H9 (cell line): ENCODE measurements around the gene HGF. TPM values are rescaled to one million over a fixed set of nuclear protein-coding genes. Genes with fewer than 3 reads are reported as not detected.

Experiments
- DNase-seq: peaks from one replicate; pipeline ENCODE4 v3.0.0-alpha.2; 2017
- H2AFZ ChIP-seq: one replicate; pipeline ENCODE4 v1.6.1; 2013; ENCODE audit warnings: mild to moderate bottlenecking, low read length, control low read depth, moderate library complexity
- H2AK5ac ChIP-seq: 2 replicates; pipeline ENCODE4 v1.6.1; 2013; ENCODE audit warnings: low read length, control low read depth, mixed read lengths; ENCODE audit not compliant: insufficient read length
- H2BK120ac ChIP-seq: one replicate; pipeline ENCODE4 v1.6.1; 2013; ENCODE audit warnings: low read depth, mild to moderate bottlenecking, low read length, control low read depth, inconsistent platforms; ENCODE audit not compliant: poor library complexity, severe bottlenecking
- H2BK12ac ChIP-seq: 2 replicates; pipeline ENCODE4 v1.6.1; 2013; ENCODE audit warnings: low read length, control low read depth, mixed read lengths, low read depth; ENCODE audit not compliant: insufficient read length
- H2BK15ac ChIP-seq: 2 replicates; pipeline ENCODE4 v1.6.1; 2013; ENCODE audit warnings: low read depth, low read length, control low read depth
- H2BK20ac ChIP-seq: one replicate; pipeline ENCODE4 v1.6.1; 2013; ENCODE audit warnings: low read depth, mild to moderate bottlenecking, low read length, control low read depth, inconsistent platforms; ENCODE audit not compliant: poor library complexity, severe bottlenecking
- H2BK5ac ChIP-seq: 2 replicates; pipeline ENCODE4 v1.6.1; 2013; ENCODE audit warnings: low read length, control low read depth, mixed read lengths; ENCODE audit not compliant: insufficient read length
- H3K14ac ChIP-seq: 2 replicates; pipeline ENCODE4 v1.6.1; 2013; ENCODE audit warnings: low read length, control low read depth; ENCODE audit not compliant: insufficient read depth
- H3K18ac ChIP-seq: 2 replicates; pipeline ENCODE4 v1.6.1; 2013; ENCODE audit warnings: low read depth, mild to moderate bottlenecking, mixed read lengths, low read length, control low read depth; ENCODE audit not compliant: insufficient read length
- H3K23ac ChIP-seq: 2 replicates; pipeline ENCODE4 v1.6.1; 2013; ENCODE audit warnings: low read length, control low read depth, mixed read lengths, low read depth; ENCODE audit not compliant: insufficient read length
- H3K23me2 ChIP-seq: 2 replicates; pipeline ENCODE4 v1.6.1; 2013; ENCODE audit warnings: low read depth, mild to moderate bottlenecking, mixed read lengths, low read length, control low read depth; ENCODE audit not compliant: insufficient read length, poor library complexity, severe bottlenecking
- H3K27ac ChIP-seq: 2 replicates; pipeline ENCODE4 v1.5.1; 2013; ENCODE audit warnings: low read length, control low read depth, mixed read lengths, low read depth; ENCODE audit not compliant: insufficient read length
- H3K27me3 ChIP-seq: 2 replicates; pipeline ENCODE4 v1.6.1; 2013; ENCODE audit warnings: low read length, control low read depth, inconsistent platforms; ENCODE audit not compliant: insufficient read depth
- H3K4ac ChIP-seq: 2 replicates; pipeline ENCODE4 v1.6.1; 2013; ENCODE audit warnings: low read depth, mild to moderate bottlenecking, control low read depth, inconsistent platforms, low read length, moderate library complexity
- H3K4me1 ChIP-seq: 2 replicates; pipeline ENCODE4 v1.6.1; 2013; ENCODE audit warnings: low read length, control low read depth, inconsistent platforms; ENCODE audit not compliant: insufficient read depth
- H3K4me2 ChIP-seq: 2 replicates; pipeline ENCODE4 v1.6.1; 2013; ENCODE audit warnings: low read length, control low read depth, mixed read lengths; ENCODE audit not compliant: insufficient read length, insufficient read depth
- H3K56ac ChIP-seq: 2 replicates; pipeline ENCODE4 v1.6.1; 2013; ENCODE audit warnings: low read depth, mild to moderate bottlenecking, mixed read lengths, low read length, control low read depth; ENCODE audit not compliant: insufficient read length
- H3K79me1 ChIP-seq: 2 replicates; pipeline ENCODE4 v1.6.1; 2013; ENCODE audit warnings: low read depth, mild to moderate bottlenecking, moderate library complexity, low read length, control low read depth, inconsistent platforms; ENCODE audit not compliant: insufficient read depth, poor library complexity, severe bottlenecking
- H3K79me2 ChIP-seq: 2 replicates; pipeline ENCODE4 v1.6.1; 2013; ENCODE audit warnings: low read length, control low read depth, inconsistent platforms; ENCODE audit not compliant: insufficient read depth
- H3K9ac ChIP-seq: 2 replicates; pipeline ENCODE4 v1.6.1; 2013; ENCODE audit warnings: low read length, control low read depth, mixed read lengths; ENCODE audit not compliant: insufficient read length; ENCODE audit errors: extremely low read depth
- H3K9me3 ChIP-seq: one replicate; pipeline ENCODE4 v1.6.1; 2013; ENCODE audit warnings: low read depth, low read length, inconsistent platforms; ENCODE audit not compliant: control insufficient read depth
- H3T11ph ChIP-seq: one replicate; pipeline ENCODE4 v1.6.1; 2013; ENCODE audit warnings: mild to moderate bottlenecking, low read length, control low read depth, inconsistent platforms
- H4K20me1 ChIP-seq: one replicate; pipeline ENCODE4 v1.6.1; 2013; ENCODE audit not compliant: control insufficient read depth, insufficient read length, insufficient read depth
- H4K5ac ChIP-seq: 2 replicates; pipeline ENCODE4 v1.6.1; 2013; ENCODE audit warnings: low read depth, mild to moderate bottlenecking, mixed read lengths, low read length, control low read depth; ENCODE audit not compliant: insufficient read length
- H4K8ac ChIP-seq: replicated peaks from 2 replicates; pipeline ENCODE4 v1.6.1; 2013; ENCODE audit warnings: low read length, control low read depth, mixed read lengths, low read depth; ENCODE audit not compliant: insufficient read length
- H4K91ac ChIP-seq: 2 replicates; pipeline ENCODE4 v1.6.1; 2013; ENCODE audit warnings: low read depth, mild to moderate bottlenecking, moderate library complexity, mixed read lengths, low read length, control low read depth; ENCODE audit not compliant: insufficient read length
- H3K27ac Mint-ChIP-seq, 3 experiments: 2 replicates in 2 of 3; 3 replicates in 1 of 3; pipeline ENCODE4 v1.8.0; 2020 to 2021; ENCODE audit warnings: mixed read lengths in 3 of 3, mild to moderate bottlenecking in 1 of 3, moderate library complexity in 1 of 3
- H3K27me3 Mint-ChIP-seq: 2 replicates; pipeline ENCODE4 v1.8.0; 2021; ENCODE audit warnings: low read depth, mild to moderate bottlenecking, moderate library complexity, mixed read lengths
- H3K36me3 Mint-ChIP-seq, 3 experiments: 2 replicates in 2 of 3; 3 replicates in 1 of 3; pipeline ENCODE4 v1.8.0; 2020 to 2021; ENCODE audit warnings: low read depth in 3 of 3, mixed read lengths in 3 of 3; ENCODE audit not compliant: insufficient read depth in 1 of 3
- H3K4me1 Mint-ChIP-seq, 2 experiments: 2 replicates each; pipeline ENCODE4 v1.8.0; 2020; ENCODE audit warnings: mixed read lengths in 2 of 2
- H3K4me3 Mint-ChIP-seq, 2 experiments: 2 replicates in 1 of 2; 3 replicates in 1 of 2; pipeline ENCODE4 v1.8.0; 2020 to 2021; ENCODE audit warnings: mild to moderate bottlenecking in 2 of 2, mixed read lengths in 2 of 2, moderate library complexity in 1 of 2
- H3K9me3 Mint-ChIP-seq, 2 experiments: 2 replicates in 1 of 2; 3 replicates in 1 of 2; pipeline ENCODE4 v1.8.0; 2020; ENCODE audit warnings: mild to moderate bottlenecking in 2 of 2, mixed read lengths in 2 of 2, moderate library complexity in 1 of 2
- CTCF ChIP-seq: fragments of 200-600 bp; sonication (generic); conservative IDR thresholded peaks from 3 replicates; pipeline ENCODE4 v1.8.0; 2021; ENCODE audit warnings: antibody characterized with exemption, mild to moderate bottlenecking
- WGBS: extraction: QIAGEN DNeasy Blood & Tissue Kit; methylation state at CpG from one replicate; pipeline ENCODE4 v1.1.7; 2013; ENCODE audit warnings: missing lambda C conversion rate, low lambda C conversion rate, mixed read lengths; ENCODE audit not compliant: insufficient read length; ENCODE audit errors: extremely low coverage; 5-methylcytosine and 5-hydroxymethylcytosine counted together
- total RNA-seq: library from RNA; stranded (reverse); gene quantifications from 2 replicates; pipeline ENCODE4 v1.2.1, GENCODE V29; 2021

HGF gene
- total RNA-seq, 1 experiment from 2014 or later: 0.15 TPM

DNA sequence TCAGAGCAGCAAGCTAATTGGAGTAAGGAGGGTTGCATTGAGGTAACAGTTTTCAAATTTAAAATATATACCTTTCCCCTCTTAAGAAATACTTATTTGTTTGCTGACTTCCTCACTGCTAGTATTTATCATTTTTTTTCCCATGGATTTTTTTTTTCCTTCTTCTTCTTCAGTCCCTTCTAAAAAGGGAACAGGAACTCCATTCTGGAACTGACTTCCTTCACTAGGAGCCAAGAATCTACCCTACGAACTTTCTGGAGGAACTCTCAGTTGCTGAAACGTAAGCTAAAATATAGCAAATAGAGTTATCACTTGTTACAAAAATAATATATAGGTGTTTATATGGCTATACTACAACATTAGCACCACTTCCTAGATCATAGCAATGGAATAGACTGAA lies 95.4 kb downstream of the HGF start:
- no CpG with 5 or more reads among the region's 2 CpGs for WGBS

More for the DNA sequence above, 95.4 kb downstream of the HGF start:
- H3K23ac ChIP-seq: no peak overlapping the region
- Mint-ChIP-seq H3K9me3 (no peaks in the 10 kb centered on the region; a peak in 1 of 5 replicates), H3K27ac (no peak overlapping the region), H3K4me1 (peaks cover 58 to 59% of the 10 kb centered on the region in 2 experiments), H3K27me3 (no peaks in the 10 kb centered on the region), H3K4me3 (no peak overlapping the region), H3K36me3 (peaks cover 0 to 1% (median 0%) of the 10 kb centered on the region in 3 experiments; a peak in 1 of 7 replicates)
- H2BK120ac ChIP-seq: no peak overlapping the region
- TF ChIP-seq CTCF: no peak
- H2BK15ac ChIP-seq: no peak overlapping the region
- no peak overlapping the region for H2BK12ac ChIP-seq
- H4K91ac ChIP-seq: no peak overlapping the region
- no peak overlapping the region for H3T11ph ChIP-seq
- no peak overlapping the region for H2AFZ ChIP-seq
- H3K27ac ChIP-seq: no peak overlapping the region
- H4K20me1 ChIP-seq: no peaks in the 10 kb centered on the region
- H3K27me3 ChIP-seq: no peaks in the 10 kb centered on the region
- H3K9ac ChIP-seq: no peak overlapping the region
- H3K79me2 ChIP-seq: no peaks in the 10 kb centered on the region
- no peaks in the 10 kb centered on the region for H3K23me2 ChIP-seq
- H2BK5ac ChIP-seq: no peak overlapping the region
- no peak for DNase-seq
- no peaks in the 10 kb centered on the region for H3K9me3 ChIP-seq
- no peak overlapping the region for H3K4ac ChIP-seq
- H3K79me1 ChIP-seq: no peaks in the 10 kb centered on the region
- peaks cover 3% of the 10 kb centered on the region; the same call in 1 of the 2 replicates for H3K4me1 ChIP-seq
- no peak overlapping the region for H4K8ac ChIP-seq
- H3K14ac ChIP-seq: no peak overlapping the region
- no peak overlapping the region for H3K4me2 ChIP-seq
- H2BK20ac ChIP-seq: no peak overlapping the region
- no peak overlapping the region for H4K5ac ChIP-seq
- H2AK5ac ChIP-seq: no peak overlapping the region
- H3K56ac ChIP-seq: no peak overlapping the region
- no peak overlapping the region for H3K18ac ChIP-seq
